Measurements from ENCODE around the gene CCL25.

- no peak for TF ChIP-seq CTCF (IDR thresholded peaks at IDR 0.05)
- TF ChIP-seq POLR2A (IDR thresholded peaks at IDR 0.05), result no peak
Observed at GRCh38 chr19:8108560-8109445, 56.2 kb downstream of the CCL25 start.

Data from stomach (tissue), 4 donors.